DMS153 treated with DMSO at 0.1 percent for 48 hours (cell line): Measurements from ENCODE around the gene SELL.
"Not testable (repeated sequence)": the region's sequence is repeated elsewhere in the genome, so short reads cannot be mapped to it uniquely, and the experiment has no call there.

ENCODE experiments used
- DNase-seq: peaks from one replicate; lab custom pipeline; 2025; ENCODE audit not compliant: unreplicated experiment; lab: John Stamatoyannopoulos, UW

Gene SELL

DNA sequence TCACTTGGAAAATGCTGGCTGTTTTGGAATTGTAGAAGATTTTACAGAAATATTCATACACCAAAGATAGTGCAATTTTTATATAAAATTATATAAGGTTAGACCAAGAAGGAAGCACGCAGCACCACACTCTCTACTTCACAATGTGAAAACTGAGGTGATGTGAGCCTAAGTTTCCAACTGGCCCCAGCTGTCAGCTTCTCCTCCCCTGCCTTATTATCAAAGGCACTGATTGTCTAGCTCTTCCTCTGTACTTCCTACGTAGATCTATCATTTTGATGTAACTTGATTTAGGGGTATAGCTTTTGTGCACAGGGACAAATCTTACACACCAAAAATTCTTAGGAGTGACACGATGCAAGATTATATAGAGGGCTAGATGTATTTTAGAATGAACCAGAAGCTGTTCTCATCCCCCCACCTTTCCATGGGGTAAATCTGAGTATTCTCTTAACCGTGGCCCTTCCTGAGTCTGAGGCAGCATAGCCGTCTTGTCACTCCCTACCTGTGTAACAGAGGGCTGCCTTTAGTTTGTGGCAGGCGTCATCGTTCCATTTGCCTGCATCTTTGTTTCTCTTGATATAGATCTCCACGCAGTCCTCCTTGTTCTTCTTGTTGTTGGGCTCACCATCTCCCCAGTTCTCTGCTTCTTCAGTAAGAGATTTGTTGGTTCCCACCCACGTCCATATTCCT lies 3.4 kb downstream of the SELL start:
- no peak for DNase-seq

GRCh38 chr1:169704797-169705196 lies 6.6 kb downstream of the SELL start:
- no peak for DNase-seq

- no peak for DNase-seq
These were observed 10.0 kb downstream of the SELL start for GRCh38 chr1:169701261-169702005.

- DNase-seq = no peak
These were observed 11.7 kb downstream of the SELL start for GRCh38 chr1:169699707-169700106.

- DNase-seq = no peak
These were observed 12.4 kb downstream of the SELL start for GRCh38 chr1:169698976-169699375.

GRCh38 chr1:169697755-169698154 lies 13.7 kb downstream of the SELL start:
- no peak for DNase-seq

DNA sequence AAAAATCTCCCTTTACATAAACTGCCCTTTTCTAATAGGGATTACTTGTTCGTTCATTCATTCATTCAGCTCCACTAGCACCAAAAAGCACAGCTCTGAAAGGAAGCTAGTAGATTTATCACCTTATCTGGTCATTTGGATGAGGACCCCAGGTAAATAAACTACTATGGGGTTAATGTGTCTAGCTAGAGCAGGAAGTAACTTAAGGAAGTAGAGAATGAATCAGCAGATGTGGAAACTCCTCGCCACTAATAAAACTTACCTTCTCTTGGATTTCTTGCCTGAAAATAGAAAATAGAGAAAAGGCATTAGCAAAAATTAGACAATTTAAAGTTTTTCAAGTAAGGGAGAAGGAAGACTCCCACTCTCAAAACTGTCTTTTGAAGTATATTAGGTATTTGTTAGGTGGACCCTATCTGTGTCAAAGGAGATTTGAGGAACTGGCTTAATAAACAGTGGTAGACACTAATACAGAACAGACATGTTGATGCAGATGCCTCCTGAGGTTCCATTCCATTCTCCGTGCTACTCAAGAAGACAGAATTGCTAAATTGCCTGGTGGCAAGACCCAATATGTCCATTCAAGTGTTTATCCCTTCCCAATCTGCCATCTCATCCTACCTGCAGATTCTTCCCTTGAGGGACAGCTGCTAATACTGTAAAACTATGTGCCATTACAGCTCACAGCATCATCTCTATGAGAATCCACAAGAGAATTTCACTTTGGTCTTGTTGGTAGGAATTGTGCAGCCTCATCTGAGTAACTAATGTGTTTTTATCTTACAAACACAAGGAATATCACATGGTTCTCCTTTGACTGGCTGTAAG lies 14.9 kb downstream of the SELL start:
- no peak for DNase-seq

GRCh38 chr1:169694304-169695075 lies 16.9 kb downstream of the SELL start:
- DNase-seq = no peak

- DNase-seq = no peak
These were observed 18.5 kb downstream of the SELL start for GRCh38 chr1:169692756-169693460.

- DNase-seq = no peak
These were observed 20.9 kb downstream of the SELL start for GRCh38 chr1:169690489-169690888.

DNA sequence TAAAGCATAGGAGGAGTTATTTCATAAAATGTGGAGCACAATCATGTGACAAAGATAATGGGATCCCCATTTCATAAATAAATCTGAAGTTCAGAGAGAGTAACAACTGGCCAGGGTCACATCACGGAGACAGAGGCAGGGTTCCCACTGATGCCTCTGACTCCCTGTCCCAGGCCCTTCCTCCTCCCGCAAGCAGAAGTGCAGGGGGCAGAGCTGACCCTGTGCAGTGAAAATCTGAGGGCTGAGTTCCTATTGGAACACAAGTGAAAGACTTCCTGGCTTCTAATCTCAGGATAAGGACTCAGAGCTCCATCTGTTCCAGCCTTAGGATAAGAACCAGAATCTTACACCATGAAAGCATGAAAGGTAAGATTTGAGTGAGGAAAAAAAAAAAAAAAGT lies 22.0 kb downstream of the SELL start:
- DNase-seq = no peak

DNA sequence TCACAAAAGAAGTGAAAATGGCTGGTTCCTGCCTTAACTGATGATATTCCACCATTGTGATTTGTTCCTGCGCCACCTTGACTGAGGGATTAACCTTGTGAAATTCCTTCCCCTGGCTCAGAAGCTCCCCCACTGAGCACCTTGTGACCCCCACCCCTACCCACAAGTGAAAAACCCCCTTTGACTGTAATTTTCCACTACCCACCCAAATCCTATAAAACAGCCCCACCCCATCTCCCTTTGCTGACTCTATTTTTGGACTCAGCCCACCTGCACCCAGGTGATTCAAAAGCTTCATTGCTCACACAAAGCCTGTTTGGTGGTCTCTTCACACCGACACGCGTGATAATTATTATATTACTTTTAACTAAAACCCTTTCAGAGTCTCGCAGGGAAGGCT lies 23.0 kb downstream of the SELL start:
- DNase-seq = not testable (repeated sequence)

DNA sequence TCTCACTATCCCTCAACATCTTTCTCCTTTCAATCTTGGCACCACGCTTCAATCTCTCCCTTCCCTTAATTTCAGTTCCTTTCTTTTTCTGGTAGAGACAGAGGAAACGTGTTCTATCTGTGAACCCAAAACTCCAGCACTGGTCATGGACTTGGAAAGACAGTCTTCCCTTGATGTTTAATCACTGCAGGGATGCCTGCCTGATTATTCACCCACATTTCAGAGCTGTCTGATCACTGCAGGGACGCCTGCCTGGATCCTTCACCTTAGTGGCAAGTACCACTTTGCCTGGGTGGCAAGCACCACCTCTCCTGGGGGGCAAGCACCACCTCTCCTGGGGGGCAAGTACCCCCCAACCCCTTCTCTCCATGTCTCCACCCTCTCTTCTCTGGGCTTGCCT lies 27.8 kb downstream of the SELL start:
- no peak for DNase-seq

- not testable (repeated sequence) for DNase-seq
These were observed 28.3 kb downstream of the SELL start for GRCh38 chr1:169683168-169683567.

DNA sequence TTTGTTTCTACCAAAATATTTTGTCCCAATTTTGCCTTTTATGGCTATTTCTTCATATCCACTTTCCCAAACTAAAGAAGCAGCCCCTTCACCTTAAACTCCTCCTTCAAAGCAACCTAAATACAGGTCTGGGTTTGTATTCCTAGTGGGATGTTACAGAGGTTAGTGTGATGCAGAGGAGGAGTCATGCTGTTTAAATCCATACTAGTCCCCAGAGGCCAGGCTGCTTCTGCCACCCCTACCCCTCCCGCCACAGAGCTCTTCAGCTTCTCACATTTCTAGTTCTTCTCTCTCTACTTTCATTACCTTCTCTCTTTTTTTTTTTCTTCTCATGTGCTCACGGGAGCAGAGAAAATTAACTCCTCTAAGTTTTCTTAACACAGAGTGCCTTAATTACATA lies 29.3 kb downstream of the SELL start:
- no peak for DNase-seq

DNA sequence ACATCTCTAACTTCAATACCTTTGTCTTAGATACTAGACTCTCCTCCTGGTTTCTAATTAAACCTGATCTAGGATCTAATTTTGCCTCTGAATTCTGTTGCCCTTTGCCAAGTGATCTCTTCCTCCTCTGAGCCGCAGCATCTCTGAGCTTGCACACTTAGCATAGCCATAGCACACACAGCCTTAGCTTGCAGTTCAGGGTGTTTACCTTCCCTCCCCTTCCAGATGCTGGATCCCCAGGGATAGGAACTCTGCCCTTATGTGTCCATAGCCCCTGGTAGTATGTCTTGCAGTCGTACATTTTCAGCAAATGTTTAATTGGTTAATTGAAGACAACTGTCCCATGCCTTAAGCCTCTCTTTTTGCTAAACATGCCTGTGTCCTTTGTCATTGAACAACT lies 30.3 kb downstream of the SELL start:
- DNase-seq = no peak

DNA sequence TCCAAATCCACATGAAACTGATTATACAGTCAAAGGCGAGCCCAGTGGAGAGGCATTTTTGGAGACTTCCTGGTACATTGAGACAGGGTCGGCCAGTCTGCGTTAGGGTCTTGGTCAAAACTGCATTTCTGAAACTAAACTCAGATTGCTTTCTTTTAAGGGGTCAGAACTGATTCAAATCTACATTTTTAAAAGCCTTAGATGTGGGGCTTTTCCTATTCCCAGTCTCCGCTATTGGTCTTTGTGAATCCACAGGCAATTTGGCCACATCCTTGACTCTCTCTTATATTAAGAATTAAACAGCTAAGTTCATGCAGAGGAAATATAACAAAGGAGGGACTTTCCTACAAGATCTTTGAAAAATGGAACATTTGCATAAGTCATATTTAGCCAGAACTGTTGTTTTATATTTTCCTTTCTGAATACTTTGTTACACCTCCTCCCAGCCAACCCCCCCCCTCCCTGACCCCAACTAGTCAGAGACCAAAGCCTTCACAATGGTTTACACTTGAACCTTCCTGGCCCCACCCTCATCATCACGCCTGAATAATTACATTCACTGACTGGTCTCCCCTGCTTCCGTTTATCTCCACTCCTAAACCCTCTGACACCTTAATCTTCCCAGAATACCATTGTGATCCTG lies 30.9 kb downstream of the SELL start:
- DNase-seq = no peak

- DNase-seq = no peak
These were observed 31.7 kb downstream of the SELL start for GRCh38 chr1:169679692-169680091.

DNA sequence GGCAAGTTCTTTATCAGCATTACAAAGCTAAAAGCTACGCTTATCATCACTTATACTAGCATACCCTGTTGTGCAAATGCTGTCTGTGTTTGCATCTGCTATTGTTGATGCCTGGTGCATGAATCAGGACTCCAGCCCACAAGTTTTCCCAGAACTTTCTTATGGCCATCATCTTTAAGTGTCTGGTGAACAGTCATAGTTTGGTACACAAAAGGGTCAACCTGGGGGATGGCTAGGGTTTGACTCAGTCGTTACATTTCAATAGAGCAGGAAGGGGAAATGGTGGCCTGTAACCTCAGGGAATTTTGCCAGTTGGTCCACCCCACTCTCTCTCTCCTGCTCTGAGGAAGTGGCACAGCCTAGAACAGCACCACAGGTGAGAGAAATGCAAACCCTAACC lies 35.4 kb downstream of the SELL start:
- DNase-seq = no peak

- DNase-seq = no peak
These were observed 40.6 kb downstream of the SELL start for GRCh38 chr1:169670836-169671235.
